HG03342 (cell line): ENCODE data around the gene GALE.

Source experiments
- ATAC-seq: cut with Tn5 transposase; IDR thresholded peaks from one replicate; pipeline ENCODE4 v1.9.1; 2021; ENCODE audit warnings: mild to moderate bottlenecking, moderate library complexity; ENCODE audit not compliant: unreplicated experiment

The GALE gene

GRCh38 chr1:23759277-23759676 is 41.3 kb downstream of the GALE start:
- no peak for ATAC-seq

DNA sequence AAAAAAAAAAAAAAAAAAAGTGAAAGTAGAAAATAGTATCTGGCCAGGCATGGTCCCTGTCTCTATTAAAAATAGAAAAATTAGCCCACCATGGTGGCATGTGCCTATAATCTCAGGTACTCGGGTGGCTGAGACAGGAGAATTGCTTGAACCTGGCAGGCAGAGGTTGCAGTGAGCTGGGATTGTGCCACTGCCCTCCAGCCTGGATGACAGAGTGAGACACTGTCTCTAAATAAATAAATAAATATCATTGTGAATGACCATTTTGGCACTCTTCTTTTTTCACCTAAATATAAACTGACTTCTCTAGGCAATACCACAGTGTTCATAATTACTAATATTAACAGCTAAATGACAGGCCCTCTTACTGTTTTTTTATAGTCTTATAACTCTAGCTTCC is 42.7 kb downstream of the GALE start:
- ATAC-seq = no peak

- no peak for ATAC-seq
These were observed 43.9 kb downstream of the GALE start for GRCh38 chr1:23756676-23757075.

- no peak for ATAC-seq
These were observed 47.6 kb downstream of the GALE start for GRCh38 chr1:23752909-23753308.

GRCh38 chr1:23751815-23752200 is 48.7 kb downstream of the GALE start:
- no peak for ATAC-seq

DNA sequence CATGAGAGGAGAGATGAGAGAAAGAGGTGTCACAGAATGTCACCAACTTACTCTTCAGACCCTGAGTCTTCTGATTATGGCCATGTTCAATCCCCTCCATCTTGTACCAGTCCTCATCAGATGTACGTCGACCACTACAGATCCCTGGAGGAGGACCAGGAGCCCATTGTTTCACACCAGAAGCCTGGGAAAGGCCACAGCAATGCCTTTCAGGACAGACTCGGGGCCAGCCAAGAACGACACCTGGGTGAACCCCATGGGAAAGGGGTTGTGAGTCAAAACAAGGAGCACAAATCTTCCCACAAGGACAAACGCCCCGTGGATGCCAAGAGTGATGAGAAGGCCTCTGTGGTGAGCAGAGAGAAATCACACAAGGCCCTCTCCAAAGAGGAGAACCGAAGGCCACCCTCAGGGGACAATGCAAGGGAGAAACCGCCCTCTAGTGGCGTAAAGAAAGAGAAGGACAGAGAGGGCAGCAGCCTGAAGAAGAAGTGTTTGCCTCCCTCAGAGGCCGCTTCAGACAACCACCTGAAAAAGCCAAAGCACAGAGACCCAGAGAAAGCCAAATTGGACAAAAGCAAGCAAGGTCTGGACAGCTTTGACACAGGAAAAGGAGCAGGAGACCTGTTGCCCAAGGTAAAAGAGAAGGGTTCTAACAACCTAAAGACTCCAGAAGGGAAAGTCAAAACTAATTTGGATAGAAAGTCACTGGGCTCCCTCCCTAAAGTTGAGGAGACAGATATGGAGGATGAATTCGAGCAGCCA is 49.3 kb downstream of the GALE start:
- ATAC-seq = no peak

DNA sequence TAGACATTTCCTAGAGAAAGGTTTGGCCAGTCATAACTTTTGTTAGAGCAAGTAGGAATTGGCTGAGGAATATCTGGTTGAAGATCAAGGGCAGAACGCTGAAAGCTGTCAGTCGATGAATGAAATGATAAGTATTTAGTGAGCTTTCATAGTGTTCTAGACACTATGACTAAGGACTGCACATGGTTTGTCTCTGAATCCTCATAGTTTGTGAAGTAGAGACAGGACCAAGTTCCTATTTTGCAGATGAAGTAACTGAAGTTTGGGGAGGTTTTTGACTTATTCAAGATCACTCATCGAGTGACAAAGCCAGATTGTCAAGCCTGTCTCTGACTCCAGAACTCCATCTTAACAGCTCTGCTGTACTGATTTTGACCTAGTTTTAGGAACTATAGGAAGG is 52.5 kb downstream of the GALE start:
- no peak for ATAC-seq
